GM18517 (cell line): ENCODE data around the gene SUCLA2.

Experiments used
- ATAC-seq: cut with Tn5 transposase; IDR thresholded peaks from one replicate; pipeline ENCODE4 v1.9.1; 2021; ENCODE audit warnings: mild to moderate bottlenecking, moderate library complexity; ENCODE audit not compliant: unreplicated experiment

The SUCLA2 gene

GRCh38 chr13:47904241-47904640, 96.8 kb downstream of the SUCLA2 start:
- ATAC-seq: no peak

- ATAC-seq: no peak
Observed at GRCh38 chr13:47903836-47904235, 97.2 kb downstream of the SUCLA2 start.

- no peak for ATAC-seq
Observed at GRCh38 chr13:47901441-47901840, 99.6 kb downstream of the SUCLA2 start.

GRCh38 chr13:47898080-47898479, 103.0 kb downstream of the SUCLA2 start:
- no peak for ATAC-seq

GRCh38 chr13:47897411-47898050, 103.5 kb downstream of the SUCLA2 start:
- no peak for ATAC-seq

- no peak for ATAC-seq
Observed at GRCh38 chr13:47896546-47896945, 104.5 kb downstream of the SUCLA2 start.

GRCh38 chr13:47896111-47896510, 105.0 kb downstream of the SUCLA2 start:
- ATAC-seq: no peak

GRCh38 chr13:47893527-47893926, 107.5 kb downstream of the SUCLA2 start:
- ATAC-seq: no peak
